NCI-H82 (cell line): ENCODE results near the gene TKT.

ENCODE experiments used
- DNase-seq: peaks from one replicate; lab custom pipeline; 2025; lab: John Stamatoyannopoulos, UW

Gene TKT

GRCh38 chr3:53225651-53226050 is 30.2 kb downstream of the TKT start:
- DNase-seq: no peak

- no peak for DNase-seq
Observed at GRCh38 chr3:53225181-53225580, 30.6 kb downstream of the TKT start.

- no peak for DNase-seq
Observed at GRCh38 chr3:53224536-53224935, 31.3 kb downstream of the TKT start.

GRCh38 chr3:53224026-53224425 is 31.8 kb downstream of the TKT start:
- no peak for DNase-seq

- no peak for DNase-seq
Observed at GRCh38 chr3:53223541-53223966, 32.3 kb downstream of the TKT start.

- DNase-seq: no peak
Observed at GRCh38 chr3:53223025-53223424, 32.8 kb downstream of the TKT start.

- no peak for DNase-seq
Observed at GRCh38 chr3:53222183-53222901, 33.5 kb downstream of the TKT start.

GRCh38 chr3:53221827-53222182 is 34.0 kb downstream of the TKT start:
- DNase-seq: peak; percentile 50

- no peak for DNase-seq
Observed at GRCh38 chr3:53221345-53221744, 34.5 kb downstream of the TKT start.

- DNase-seq: peak; percentile 87
Observed at GRCh38 chr3:53219895-53220483, 35.8 kb downstream of the TKT start.

- no peak for DNase-seq
Observed at GRCh38 chr3:53218131-53218530, 37.7 kb downstream of the TKT start.

GRCh38 chr3:53217175-53217574 is 38.6 kb downstream of the TKT start:
- peak; percentile 51 for DNase-seq

GRCh38 chr3:53216723-53217122 is 39.1 kb downstream of the TKT start:
- DNase-seq: peak; percentile 97

- no peak for DNase-seq
Observed at GRCh38 chr3:53215816-53216215, 40.0 kb downstream of the TKT start.

GRCh38 chr3:53213276-53213675 is 42.5 kb downstream of the TKT start:
- no peak for DNase-seq

- DNase-seq: no peak
Observed at GRCh38 chr3:53211706-53212702, 43.8 kb downstream of the TKT start.

- no peak for DNase-seq
Observed at GRCh38 chr3:53202331-53203015, 53.3 kb downstream of the TKT start.

- DNase-seq: no peak
Observed at GRCh38 chr3:53200501-53201498, 55.0 kb downstream of the TKT start.

- no peak for DNase-seq
Observed at GRCh38 chr3:53199834-53200233, 56.0 kb downstream of the TKT start.

- no peak for DNase-seq
Observed at GRCh38 chr3:53198996-53199395, 56.8 kb downstream of the TKT start.
